Measurements from ENCODE around the gene CACNA1I. TPM values are rescaled to one million over a fixed set of nuclear protein-coding genes. Genes with fewer than 3 reads are reported as not detected.

Gene CACNA1I
- total and polyA plus RNA-seq, 3 experiments from 2014 or later: 0.71 to 4.6 (median 4.6) TPM

DNA sequence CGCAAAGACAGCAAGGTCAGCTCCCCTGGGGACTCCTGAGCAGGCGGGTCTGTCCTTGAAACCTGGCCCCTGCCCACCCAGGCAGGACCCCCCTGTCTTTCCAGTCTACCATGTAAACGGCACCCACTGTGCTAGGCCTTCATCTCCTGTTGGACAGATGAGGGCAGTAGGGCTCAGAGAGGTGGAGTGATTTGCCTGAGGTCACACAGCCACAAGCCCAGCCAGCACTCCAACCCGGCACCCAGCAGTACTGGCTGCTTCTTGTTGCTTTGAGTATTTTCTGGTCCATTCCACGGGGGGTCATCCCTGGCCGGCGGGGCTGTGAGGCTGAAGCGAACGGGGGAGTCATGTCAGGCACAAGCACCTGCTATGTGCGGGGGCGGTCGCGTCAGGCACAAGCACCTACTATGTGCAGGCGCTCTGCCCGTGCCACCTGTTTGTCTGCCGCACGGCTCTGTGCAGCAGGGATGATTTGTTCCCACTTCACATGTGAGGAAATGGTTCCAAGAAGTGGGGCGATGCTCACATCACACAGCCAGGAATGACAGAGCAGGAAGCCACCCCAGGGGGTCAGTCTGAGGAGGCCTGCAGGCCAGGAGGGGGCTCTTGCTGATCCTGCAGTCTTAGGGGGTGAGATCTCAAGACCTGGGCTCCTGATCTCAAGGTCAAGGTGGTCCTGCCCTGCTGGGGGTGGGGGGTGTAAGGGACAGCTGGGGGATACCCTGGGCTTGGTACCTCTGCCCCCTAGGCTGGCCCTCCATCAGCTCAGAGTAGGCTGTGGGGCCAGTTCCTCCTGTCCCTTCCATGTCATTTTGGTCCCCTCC lies 110.7 kb downstream of the CACNA1I start:
- Mint-ChIP-seq H3K9me3 (no peaks in the 10 kb centered on the region), H3K27ac (no peak overlapping the region), H3K4me1 (peaks cover 0 to 7% (median 0%) of the 10 kb centered on the region in 3 donors), H3K4me3 (no peak overlapping the region), H3K36me3 (peaks cover 0 to 53% (median 8%) of the 10 kb centered on the region in 3 donors), H3K27me3 (peaks cover 0 to 4% of the 10 kb centered on the region in 2 donors)
- Histone ChIP-seq H3K27ac (ENCODE audit: low read depth, low read length) (no peak overlapping the region), H3K27me3 (ENCODE audit: insufficient read depth, low read length, poor library complexity, severe bottlenecking) (no peaks in the 10 kb centered on the region), H3K36me3 (ENCODE audit: insufficient read depth, low read length) (no peaks in the 10 kb centered on the region), H3K4me3 (ENCODE audit: low read length) (no peak overlapping the region), H3K9me3 (ENCODE audit: low read length) (no peaks in the 10 kb centered on the region), H3K4me1 (ENCODE audit: insufficient read depth, low read length) (no peaks in the 10 kb centered on the region)
- ChIA-PET POLR2A (no interaction called here), CTCF (no interaction called here)
- DNase-seq: no peak

DNA sequence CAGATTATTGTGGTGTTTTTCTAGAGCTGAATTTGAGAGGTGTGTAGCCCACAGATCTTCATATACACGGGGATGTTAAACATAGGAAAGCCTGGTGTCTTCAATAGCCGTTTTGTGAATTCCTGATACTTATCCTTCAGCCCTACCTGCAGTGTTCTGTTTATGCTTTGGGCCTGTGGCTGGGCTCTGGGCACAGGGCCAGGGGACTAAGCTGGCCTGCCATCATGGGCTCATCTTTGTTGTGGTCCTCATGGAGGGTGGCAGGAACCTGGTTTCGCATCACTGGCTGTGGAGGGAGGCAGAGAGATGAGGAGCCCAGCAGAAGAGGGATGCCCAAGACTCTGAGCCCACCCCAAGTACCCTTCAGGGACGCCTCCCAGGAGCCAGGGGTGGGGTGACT lies 112.4 kb downstream of the CACNA1I start:
- no peak for DNase-seq
- Histone ChIP-seq H3K4me3 (ENCODE audit: low read length) (no peak overlapping the region), H3K9me3 (ENCODE audit: low read length) (no peaks in the 10 kb centered on the region), H3K27ac (ENCODE audit: low read depth, low read length) (no peak overlapping the region), H3K36me3 (ENCODE audit: insufficient read depth, low read length) (no peaks in the 10 kb centered on the region), H3K4me1 (ENCODE audit: insufficient read depth, low read length) (no peaks in the 10 kb centered on the region), H3K27me3 (ENCODE audit: insufficient read depth, low read length, poor library complexity, severe bottlenecking) (no peaks in the 10 kb centered on the region)
- POLR2A ChIA-PET: interaction anchor here (0.6 kb wide), 1 partner anchor 415 kb away, joined by 6 read pairs; no protein-coding TSS in a partner anchor
- no peak overlapping the region for H3K27ac Mint-ChIP-seq
- H3K27me3 Mint-ChIP-seq: peaks cover 4 to 14% of the 10 kb centered on the region in 2 donors
- H3K4me1 Mint-ChIP-seq: peaks cover 0 to 7% (median 1%) of the 10 kb centered on the region in 3 donors
- H3K36me3 Mint-ChIP-seq: peaks cover 0 to 44% (median 8%) of the 10 kb centered on the region in 3 donors
- CTCF ChIA-PET: no interaction called here
- H3K9me3 Mint-ChIP-seq: no peaks in the 10 kb centered on the region
- H3K4me3 Mint-ChIP-seq: no peak overlapping the region

GRCh38 chr22:39683639-39684038 lies 113.1 kb downstream of the CACNA1I start:
- no peaks in the 10 kb centered on the region for H3K9me3 Mint-ChIP-seq
- H3K27me3 Mint-ChIP-seq: peaks cover 8 to 19% of the 10 kb centered on the region in 2 donors
- peaks cover 0 to 11% (median 1%) of the 10 kb centered on the region in 3 donors for H3K4me1 Mint-ChIP-seq
- H3K4me3 Mint-ChIP-seq: peak overlapping the region in 1 of 7 donors; percentile 40
- no peaks in the 10 kb centered on the region for H3K36me3 ChIP-seq (ENCODE audit: insufficient read depth, low read length)
- no peak for DNase-seq
- no peaks in the 10 kb centered on the region for H3K27me3 ChIP-seq (ENCODE audit: insufficient read depth, low read length, poor library complexity, severe bottlenecking)
- ChIA-PET CTCF (no interaction called here), POLR2A (interaction anchor here (0.6 kb wide), 1 partner anchor 414 kb away, joined by 6 read pairs; no protein-coding TSS in a partner anchor)
- H3K27ac Mint-ChIP-seq: no peak overlapping the region
- H3K36me3 Mint-ChIP-seq: peaks cover 0 to 42% (median 8%) of the 10 kb centered on the region in 3 donors
- H3K27ac ChIP-seq (ENCODE audit: low read depth, low read length): no peak overlapping the region
- no peaks in the 10 kb centered on the region for H3K9me3 ChIP-seq (ENCODE audit: low read length)
- H3K4me1 ChIP-seq (ENCODE audit: insufficient read depth, low read length): no peaks in the 10 kb centered on the region
- no peak overlapping the region for H3K4me3 ChIP-seq (ENCODE audit: low read length)

DNA sequence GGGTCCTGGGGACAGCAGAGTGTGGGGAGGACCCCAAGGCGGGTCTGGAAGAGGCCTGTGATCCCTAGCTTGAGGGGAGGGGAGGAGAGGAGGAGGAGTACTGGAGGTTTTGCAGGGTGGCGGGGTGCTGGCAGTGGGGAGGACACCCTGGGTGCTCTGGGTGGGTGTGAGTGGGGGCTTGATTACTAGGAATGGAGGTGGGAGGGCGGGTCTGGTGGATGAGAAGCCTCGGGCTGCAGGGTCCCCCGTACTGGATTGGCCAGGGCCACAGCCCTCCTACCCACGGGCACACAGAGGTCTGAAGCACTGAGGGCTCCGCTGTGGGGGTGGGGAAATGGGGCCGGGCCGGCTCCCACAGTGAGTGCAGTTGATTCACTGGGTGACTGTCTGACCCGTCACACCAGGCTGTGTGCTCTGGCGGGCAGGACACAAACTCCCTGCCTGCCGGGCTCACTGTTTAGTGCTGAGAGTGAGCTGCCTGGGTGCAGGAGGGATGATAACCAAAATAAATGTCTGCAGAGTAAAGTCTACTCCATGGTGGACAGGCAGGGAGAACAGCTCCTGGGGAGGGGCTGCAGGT lies 114.2 kb downstream of the CACNA1I start:
- H3K36me3 Mint-ChIP-seq: peaks cover 0 to 37% (median 8%) of the 10 kb centered on the region in 3 donors
- Histone ChIP-seq H3K27ac (ENCODE audit: low read depth, low read length) (no peak overlapping the region), H3K9me3 (ENCODE audit: low read length) (no peaks in the 10 kb centered on the region), H3K27me3 (ENCODE audit: insufficient read depth, low read length, poor library complexity, severe bottlenecking) (no peaks in the 10 kb centered on the region), H3K4me1 (ENCODE audit: insufficient read depth, low read length) (no peaks in the 10 kb centered on the region), H3K36me3 (ENCODE audit: insufficient read depth, low read length) (no peaks in the 10 kb centered on the region), H3K4me3 (ENCODE audit: low read length) (no peak overlapping the region)
- no peak overlapping the region for H3K27ac Mint-ChIP-seq
- DNase-seq: no peak
- CTCF ChIA-PET: no interaction called here
- no peaks in the 10 kb centered on the region for H3K9me3 Mint-ChIP-seq
- POLR2A ChIA-PET: interaction anchor here (0.6 kb wide), 1 partner anchor 360 kb away, joined by 3 read pairs; no protein-coding TSS in a partner anchor
- peak overlapping the region in 3 of 7 donors; percentile 20 to 61 (median 48) for H3K4me3 Mint-ChIP-seq
- peaks cover 0 to 13% (median 1%) of the 10 kb centered on the region in 3 donors for H3K4me1 Mint-ChIP-seq
- H3K27me3 Mint-ChIP-seq: peaks cover 9 to 27% of the 10 kb centered on the region in 2 donors

- H3K4me1 ChIP-seq (ENCODE audit: insufficient read depth, low read length): no peaks in the 10 kb centered on the region
- Mint-ChIP-seq H3K27me3 (peaks cover 14 to 32% of the 10 kb centered on the region in 2 donors), H3K4me1 (peaks cover 0 to 16% (median 1%) of the 10 kb centered on the region in 3 donors), H3K9me3 (no peaks in the 10 kb centered on the region), H3K36me3 (peaks cover 0 to 30% (median 8%) of the 10 kb centered on the region in 3 donors), H3K27ac (no peak overlapping the region), H3K4me3 (no peak overlapping the region)
- H3K9me3 ChIP-seq (ENCODE audit: low read length): no peaks in the 10 kb centered on the region
- H3K4me3 ChIP-seq (ENCODE audit: low read length): no peak overlapping the region
- H3K27ac ChIP-seq (ENCODE audit: low read depth, low read length): no peak overlapping the region
- H3K36me3 ChIP-seq (ENCODE audit: insufficient read depth, low read length): no peaks in the 10 kb centered on the region
- no peaks in the 10 kb centered on the region for H3K27me3 ChIP-seq (ENCODE audit: insufficient read depth, low read length, poor library complexity, severe bottlenecking)
- POLR2A ChIA-PET: interaction anchor here (0.6 kb wide), 1 partner anchor 359 kb away, joined by 3 read pairs; no protein-coding TSS in a partner anchor
- DNase-seq: no peak
- CTCF ChIA-PET: no interaction called here
Measured at GRCh38 chr22:39685336-39686177, 115.0 kb downstream of the CACNA1I start.

- Mint-ChIP-seq H3K4me3 (peak overlapping the region in 2 of 7 donors; percentile 35 to 78), H3K27ac (no peak overlapping the region), H3K36me3 (peaks cover 0 to 25% (median 8%) of the 10 kb centered on the region in 3 donors), H3K27me3 (peaks cover 20 to 39% of the 10 kb centered on the region in 2 donors), H3K9me3 (no peaks in the 10 kb centered on the region), H3K4me1 (peaks cover 1 to 22% (median 3%) of the 10 kb centered on the region in 3 donors)
- H3K4me1 ChIP-seq (ENCODE audit: insufficient read depth, low read length): peaks cover 6% of the 10 kb centered on the region
- ChIA-PET POLR2A (no interaction called here), CTCF (no interaction called here)
- no peak overlapping the region for H3K4me3 ChIP-seq (ENCODE audit: low read length)
- H3K9me3 ChIP-seq (ENCODE audit: low read length): no peaks in the 10 kb centered on the region
- DNase-seq: no peak
- H3K27ac ChIP-seq (ENCODE audit: low read depth, low read length): no peak overlapping the region
- H3K36me3 ChIP-seq (ENCODE audit: insufficient read depth, low read length): no peaks in the 10 kb centered on the region
- no peaks in the 10 kb centered on the region for H3K27me3 ChIP-seq (ENCODE audit: insufficient read depth, low read length, poor library complexity, severe bottlenecking)
Measured at GRCh38 chr22:39686178-39686620, 115.6 kb downstream of the CACNA1I start.

DNA sequence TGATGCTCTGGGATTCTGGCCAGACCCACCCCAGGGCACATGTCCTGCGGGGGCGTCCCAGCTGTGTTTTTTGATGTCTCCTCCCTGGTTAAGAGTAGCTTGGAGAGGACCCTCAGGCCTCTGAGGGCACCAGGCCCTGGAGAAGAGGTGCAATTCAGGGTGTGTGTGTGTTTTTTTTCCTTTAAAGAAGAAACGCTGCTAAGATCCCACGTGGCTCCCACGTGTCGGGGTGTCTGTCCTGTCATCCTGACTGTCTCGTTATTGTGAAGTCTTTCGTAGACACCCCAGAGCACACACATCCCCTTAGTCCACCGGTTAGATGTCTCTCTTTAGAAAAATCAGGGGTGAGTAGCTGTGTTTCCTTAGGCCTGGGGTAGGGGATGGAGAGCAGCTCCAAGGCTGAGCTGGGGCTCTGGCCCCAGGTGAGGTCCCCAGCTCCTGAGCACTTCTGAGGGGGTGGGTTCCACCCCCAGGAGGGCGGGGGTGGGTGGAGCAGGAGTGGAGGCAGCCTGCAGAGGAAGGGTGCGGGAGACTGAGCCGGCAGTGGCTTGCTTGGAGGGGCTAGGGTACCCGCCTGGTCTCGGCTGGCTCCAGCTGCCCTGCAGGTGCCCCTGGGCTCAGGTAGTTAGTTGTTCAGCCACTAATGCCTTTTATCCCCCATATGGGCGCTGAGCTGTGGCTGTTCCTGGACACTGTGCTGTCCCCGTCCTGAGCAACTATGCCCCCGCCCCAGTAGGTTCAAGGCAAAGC lies 116.4 kb downstream of the CACNA1I start:
- POLR2A ChIA-PET: interaction anchor here (0.5 to 2.7 kb wide), 3 partner anchors 25 to 649 kb away, joined by 5 to 9 read pairs (median 5); no protein-coding TSS in a partner anchor
- H3K4me1 Mint-ChIP-seq: peaks cover 1 to 25% (median 4%) of the 10 kb centered on the region in 3 donors
- Histone ChIP-seq H3K36me3 (ENCODE audit: insufficient read depth, low read length) (no peaks in the 10 kb centered on the region), H3K4me3 (ENCODE audit: low read length) (no peak overlapping the region), H3K27ac (ENCODE audit: low read depth, low read length) (no peak overlapping the region), H3K27me3 (ENCODE audit: insufficient read depth, low read length, poor library complexity, severe bottlenecking) (no peaks in the 10 kb centered on the region), H3K9me3 (ENCODE audit: low read length) (no peaks in the 10 kb centered on the region), H3K4me1 (ENCODE audit: insufficient read depth, low read length) (peaks cover 9% of the 10 kb centered on the region)
- no peak overlapping the region for H3K4me3 Mint-ChIP-seq
- no peak for DNase-seq
- H3K27me3 Mint-ChIP-seq: peaks cover 22 to 44% of the 10 kb centered on the region in 2 donors
- CTCF ChIA-PET: interaction anchor here (0.5 kb wide), 1 partner anchor 333 kb away, joined by 3 read pairs; no protein-coding TSS in a partner anchor
- H3K9me3 Mint-ChIP-seq: no peaks in the 10 kb centered on the region
- H3K27ac Mint-ChIP-seq: peak overlapping the region in 1 of 8 donors; percentile 20
- peaks cover 0 to 19% (median 8%) of the 10 kb centered on the region in 3 donors for H3K36me3 Mint-ChIP-seq

All from CD8-positive, alpha-beta memory T cell (primary cell).